GM12878 (cell line): ENCODE results near the gene MSANTD2. TPM values are rescaled to one million over a fixed set of nuclear protein-coding genes. Genes with fewer than 3 reads are reported as not detected.

Experiments
- ATAC-seq: fragments of 200-7000 bp; cut with Tn5 transposase; 3 replicates; pipeline ENCODE4 v1.9.1; 2020; ENCODE audit warnings: mild to moderate bottlenecking, moderate library complexity
- BruUV-seq: library from RNA; stranded (reverse); fragments of 400-500 nt; replicated peaks from 2 replicates; lab custom pipeline; 2021; lab: Mats Ljungman, UMichigan
- CTCF ChIA-PET: fragments of 300-600 bp; sonication (Branson Sonifier 250); formaldehyde crosslinking; extraction: SDS; loops from one replicate; lab custom pipeline; 2021; ENCODE audit warnings: inconsistent platforms; lab: Yijun Ruan, JAX
- POLR2A ChIA-PET: fragments of 350-600 bp; formaldehyde crosslinking; extraction: SDS; loops from one replicate; lab custom pipeline; 2021; ENCODE audit warnings: inconsistent platforms; lab: Charles Lee
- RAD21 ChIA-PET: fragments of 300-600 bp; sonication (Branson Sonifier 250); formaldehyde crosslinking; loops from one replicate; lab custom pipeline; 2023; ENCODE audit warnings: antibody characterized with exemption; ENCODE audit not compliant: unreplicated experiment; lab: Charles Lee
- SMC1A ChIA-PET: fragments of 300-600 bp; sonication (Branson Sonifier 250); formaldehyde crosslinking; loops from one replicate; lab custom pipeline; 2023; ENCODE audit not compliant: unreplicated experiment, uncharacterized antibody; lab: Charles Lee
- DNase-seq: peaks from one replicate; pipeline ENCODE4 v3.0.0-alpha.2; 2011; ENCODE audit warnings: low read depth, low spot score
- FAIRE-seq: peaks from 3 replicates; lab custom pipeline; 2011; peaks lifted over from hg19 to GRCh38; lab: Jason Lieb, UNC
- H2AFZ ChIP-seq: 2 replicates; pipeline ENCODE4 v1.6.0; 2011; ENCODE audit warnings: low read depth, low read length, control low read depth; ENCODE audit not compliant: control insufficient read depth
- H3K27ac ChIP-seq: 2 replicates; pipeline ENCODE4 v1.5.1; 2011; ENCODE audit warnings: control low read depth; ENCODE audit not compliant: control insufficient read depth, insufficient read depth
- H3K27me3 ChIP-seq, 2 experiments: replicated peaks in 1 of 2; 2 replicates each; pipeline versions ENCODE4 v1.6.0 to v1.6.1; 2011; ENCODE audit warnings: low read length in 1 of 2; ENCODE audit not compliant: control insufficient read depth in 2 of 2, insufficient read depth in 2 of 2
- H3K36me3 ChIP-seq, 2 experiments: 2 replicates each; pipeline ENCODE4 v1.5.1; 2011; ENCODE audit warnings: low read length in 1 of 2; ENCODE audit not compliant: control insufficient read depth in 2 of 2, insufficient read depth in 2 of 2
- H3K4me1 ChIP-seq: 2 replicates; pipeline ENCODE4 v1.6.1; 2011; ENCODE audit warnings: mild to moderate bottlenecking, low read length, moderate library complexity, mixed read lengths; ENCODE audit not compliant: control insufficient read depth, insufficient read depth
- H3K4me2 ChIP-seq: 2 replicates; pipeline ENCODE4 v1.6.0; 2011; ENCODE audit warnings: control low read depth; ENCODE audit not compliant: control insufficient read depth, insufficient read depth
- H3K4me3 ChIP-seq: fragments of 200-600 bp; sonication (generic); 2 replicates; pipeline ENCODE4 v1.5.1; 2016
- H3K79me2 ChIP-seq: 2 replicates; pipeline ENCODE4 v1.6.0; 2011; ENCODE audit warnings: low read length; ENCODE audit not compliant: control insufficient read depth, insufficient read depth
- H3K9ac ChIP-seq: 2 replicates; pipeline ENCODE4 v1.8.0; 2011; ENCODE audit warnings: low read length, control low read depth, mixed read lengths; ENCODE audit not compliant: control insufficient read depth, insufficient read depth
- H3K9me3 ChIP-seq: replicated peaks from 3 replicates; pipeline ENCODE4 v1.5.1; 2011; ENCODE audit warnings: mild to moderate bottlenecking, low read length; ENCODE audit not compliant: control insufficient read depth, insufficient read depth
- H4K20me1 ChIP-seq: 2 replicates; pipeline ENCODE4 v1.6.0; 2011; ENCODE audit not compliant: control insufficient read depth, insufficient read depth
- EZH2 ChIP-seq: IDR thresholded peaks from 2 replicates; pipeline ENCODE4 v1.6.1; 2012; ENCODE audit warnings: low read depth, mild to moderate bottlenecking, control low read depth, inconsistent platforms, low read length, borderline replicate concordance; ENCODE audit not compliant: control insufficient read depth
- RAD21 ChIP-seq: IDR thresholded peaks from 2 replicates; pipeline ENCODE4 v1.6.1; 2011; ENCODE audit warnings: mild to moderate bottlenecking, low read depth, low read length, moderate library complexity; ENCODE audit not compliant: insufficient read depth
- SRF ChIP-seq, 2 experiments: IDR thresholded peaks; 2 replicates each; pipeline ENCODE4 v1.6.1; 2011; ENCODE audit warnings: low read depth in 2 of 2, low read length in 2 of 2, mild to moderate bottlenecking in 1 of 2, moderate library complexity in 1 of 2
- USF1 ChIP-seq: IDR thresholded peaks from 2 replicates; pipeline ENCODE4 v1.6.1; 2011; ENCODE audit warnings: borderline replicate concordance, low read depth, mild to moderate bottlenecking, moderate library complexity, mixed read lengths, low read length; ENCODE audit not compliant: insufficient read depth; ENCODE audit errors: extremely low read length
- ZNF217 ChIP-seq: fragments of 450-650 bp; IDR thresholded peaks from 2 replicates; pipeline ENCODE4 v1.6.1; 2017; ENCODE audit warnings: antibody characterized with exemption, mild to moderate bottlenecking
- WGBS: methylation state at CpG from one replicate; pipeline ENCODE4 v1.1.6; 2016; ENCODE audit warnings: low lambda C conversion rate; ENCODE audit not compliant: insufficient replicate concordance, insufficient coverage; ENCODE audit errors: missing lambda C conversion rate; 5-methylcytosine and 5-hydroxymethylcytosine counted together
- in situ Hi-C: fragments of 300-500 bp; cut with MboI; formaldehyde crosslinking; loops from 9 replicates; pipeline ENCODE4 v1.14.3; 2018; ENCODE audit warnings: mixed read lengths
- intact Hi-C: fragments of 100-400 bp; cut with micrococcal nuclease; formaldehyde crosslinking; loops from one replicate; pipeline ENCODE4 v1.14.2; 2022; ENCODE audit not compliant: unreplicated experiment
- polyA plus RNA-seq, 11 experiments: library from polyadenylated mRNA; depleted of rRNA in 4 of 11; unstranded in 6 of 11; stranded (reverse) in 5 of 11; fragments of >200 nt; fragmentation: Nextera tagmentation in 4 of 11; fragmentation: Illumina TruSeq in 1 of 11; extraction: Ambion mirVana in 4 of 11; extraction: Trizol in 1 of 11; gene quantifications; 1 replicate in 1 of 11; 2 replicates in 10 of 11; pipeline versions ENCODE4 v1.2.1 to v1.2.3, GENCODE V29; 2011 to 2016; ENCODE audit warnings: inconsistent platforms in 2 of 11, missing spikeins in 2 of 11, low read depth in 1 of 11
- total RNA-seq, 4 experiments: library from RNA; depleted of rRNA in 3 of 4; stranded (reverse); fragments of >200 nt in 3 of 4; fragmentation: Illumina TruSeq in 1 of 4; extraction: Trizol in 1 of 4; gene quantifications; 2 replicates each; pipeline versions ENCODE4 v1.2.1 to v1.2.3, GENCODE V29; 2013 to 2021
- TF ChIP-seq, protein P1 (sequence below): fragments of 450-650 bp; IDR thresholded peaks from 2 replicates; pipeline ENCODE4 v1.6.1; 2017; ENCODE audit warnings: mild to moderate bottlenecking, low read depth, inconsistent platforms; ENCODE audit not compliant: poor library complexity, severe bottlenecking

MSANTD2 gene
- total and polyA plus RNA-seq, 10 of the 15 experiments (the other 5 are each of a cell fraction or from before 2014, with no cell fraction given): 3.0 to 12.4 (median 8.0) TPM

DNA sequence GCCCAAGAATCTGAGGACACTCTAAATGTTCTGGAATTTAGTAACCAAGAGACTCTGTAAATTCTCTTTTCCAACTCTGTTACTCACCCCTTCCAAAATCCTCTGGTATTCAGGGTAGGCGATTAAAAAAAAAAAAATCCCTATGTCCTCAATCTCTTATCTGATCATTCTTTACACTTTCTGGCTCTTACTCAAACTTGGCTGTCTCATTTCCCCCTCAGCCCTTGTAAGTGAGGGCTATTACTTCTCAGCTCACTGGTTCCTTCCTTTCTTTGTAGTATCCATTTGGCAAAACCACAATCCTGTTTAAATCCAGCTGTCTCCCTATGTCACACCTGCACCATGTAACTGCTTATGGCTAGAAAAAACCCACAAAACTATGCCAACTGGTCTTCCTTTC, 12.7 kb upstream of the MSANTD2 start:
- TF ChIP-seq USF1 (no peak), EZH2 (no peak), RAD21 (no peak), ZNF217 (no peak), SRF (IDR thresholded peaks at IDR 0.05; ENCODE audit: low read depth in 2 of 2, low read length in 2 of 2) (no peak)
- TF ChIP-seq, protein P1, sequence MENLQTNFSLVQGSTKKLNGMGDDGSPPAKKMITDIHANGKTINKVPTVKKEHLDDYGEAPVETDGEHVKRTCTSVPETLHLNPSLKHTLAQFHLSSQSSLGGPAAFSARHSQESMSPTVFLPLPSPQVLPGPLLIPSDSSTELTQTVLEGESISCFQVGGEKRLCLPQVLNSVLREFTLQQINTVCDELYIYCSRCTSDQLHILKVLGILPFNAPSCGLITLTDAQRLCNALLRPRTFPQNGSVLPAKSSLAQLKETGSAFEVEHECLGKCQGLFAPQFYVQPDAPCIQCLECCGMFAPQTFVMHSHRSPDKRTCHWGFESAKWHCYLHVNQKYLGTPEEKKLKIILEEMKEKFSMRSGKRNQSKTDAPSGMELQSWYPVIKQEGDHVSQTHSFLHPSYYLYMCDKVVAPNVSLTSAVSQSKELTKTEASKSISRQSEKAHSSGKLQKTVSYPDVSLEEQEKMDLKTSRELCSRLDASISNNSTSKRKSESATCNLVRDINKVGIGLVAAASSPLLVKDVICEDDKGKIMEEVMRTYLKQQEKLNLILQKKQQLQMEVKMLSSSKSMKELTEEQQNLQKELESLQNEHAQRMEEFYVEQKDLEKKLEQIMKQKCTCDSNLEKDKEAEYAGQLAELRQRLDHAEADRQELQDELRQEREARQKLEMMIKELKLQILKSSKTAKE: no peak
- no peak for DNase-seq
- ATAC-seq: no peak
- no peaks in the 10 kb centered on the region for H3K36me3 ChIP-seq
- CTCF ChIA-PET: interaction anchor here (0.6 to 2.7 kb wide), 7 partner anchors 9 to 52 kb away, joined by 3 to 14 read pairs (median 5); partner anchors contain the start of gene MSANTD2
- peaks cover 0 to 2% of the 10 kb centered on the region in 2 experiments; a peak in 2 of 4 replicates for H3K27me3 ChIP-seq
- no peaks in the 10 kb centered on the region for H4K20me1 ChIP-seq
- H3K4me3 ChIP-seq: no peak overlapping the region
- H2AFZ ChIP-seq: no peak overlapping the region
- RAD21 ChIA-PET: interaction anchor here (1.3 kb wide), 1 partner anchor 19 kb away, joined by 3 read pairs; no protein-coding TSS in a partner anchor
- no peaks in the 10 kb centered on the region for H3K79me2 ChIP-seq
- intact Hi-C loops (no loop called here), in situ Hi-C loops (no loop called here)
- no peaks in the 10 kb centered on the region for H3K9me3 ChIP-seq
- POLR2A ChIA-PET: no interaction called here
- FAIRE-seq: no peak
- H3K4me1 ChIP-seq: no peaks in the 10 kb centered on the region
- H3K9ac ChIP-seq: no peak overlapping the region
- SMC1A ChIA-PET: no interaction called here
- no TSS peak for BruUV-seq
- 0% methylated on average over 1 of the region's 1 CpG for WGBS
- no peak overlapping the region for H3K27ac ChIP-seq
- no peak overlapping the region for H3K4me2 ChIP-seq
